Mammary epithelial cell (primary cell): ENCODE results near the gene MAGEF1.

Experiments
- EZH2 ChIP-seq: IDR thresholded peaks from 2 replicates; pipeline ENCODE4 v1.6.1; 2012; ENCODE audit warnings: low read length, inconsistent platforms, borderline replicate concordance
- TF ChIP-seq, protein P1 (sequence below), 2 donors: IDR thresholded peaks in 1 of 2; conservative IDR thresholded peaks in 1 of 2; 2 replicates each; pipeline ENCODE4 v1.5.1; 2011 to 2012; ENCODE audit warnings: inconsistent platforms in 2 of 2, low read length in 2 of 2, mild to moderate bottlenecking in 2 of 2, control low read depth in 1 of 2, low read depth in 1 of 2; ENCODE audit not compliant: insufficient read depth in 1 of 2; ENCODE audit errors: extremely low read depth in 1 of 2

DNA sequence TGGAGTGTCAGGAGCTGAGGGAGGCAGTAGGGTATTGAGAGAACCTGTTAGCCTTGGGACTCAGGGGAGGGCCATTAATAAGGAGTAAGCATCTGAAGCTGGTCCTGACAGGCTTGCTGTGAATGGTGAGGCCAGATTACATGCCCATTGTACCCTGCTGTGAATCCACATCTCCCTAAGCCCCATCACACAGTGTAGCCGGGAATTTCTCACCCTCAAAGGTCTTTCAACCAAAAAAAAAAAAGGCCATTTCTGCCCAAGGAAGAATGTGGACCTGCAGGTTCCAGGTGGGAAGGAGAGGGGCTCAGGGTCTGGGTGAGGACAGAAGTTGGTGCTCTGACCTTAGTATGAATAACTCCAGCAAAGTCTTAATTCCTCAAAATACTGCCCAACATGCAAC, 37.2 kb downstream of the MAGEF1 start:
- TF ChIP-seq, protein P1, sequence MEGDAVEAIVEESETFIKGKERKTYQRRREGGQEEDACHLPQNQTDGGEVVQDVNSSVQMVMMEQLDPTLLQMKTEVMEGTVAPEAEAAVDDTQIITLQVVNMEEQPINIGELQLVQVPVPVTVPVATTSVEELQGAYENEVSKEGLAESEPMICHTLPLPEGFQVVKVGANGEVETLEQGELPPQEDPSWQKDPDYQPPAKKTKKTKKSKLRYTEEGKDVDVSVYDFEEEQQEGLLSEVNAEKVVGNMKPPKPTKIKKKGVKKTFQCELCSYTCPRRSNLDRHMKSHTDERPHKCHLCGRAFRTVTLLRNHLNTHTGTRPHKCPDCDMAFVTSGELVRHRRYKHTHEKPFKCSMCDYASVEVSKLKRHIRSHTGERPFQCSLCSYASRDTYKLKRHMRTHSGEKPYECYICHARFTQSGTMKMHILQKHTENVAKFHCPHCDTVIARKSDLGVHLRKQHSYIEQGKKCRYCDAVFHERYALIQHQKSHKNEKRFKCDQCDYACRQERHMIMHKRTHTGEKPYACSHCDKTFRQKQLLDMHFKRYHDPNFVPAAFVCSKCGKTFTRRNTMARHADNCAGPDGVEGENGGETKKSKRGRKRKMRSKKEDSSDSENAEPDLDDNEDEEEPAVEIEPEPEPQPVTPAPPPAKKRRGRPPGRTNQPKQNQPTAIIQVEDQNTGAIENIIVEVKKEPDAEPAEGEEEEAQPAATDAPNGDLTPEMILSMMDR (conservative IDR thresholded peaks at IDR 0.05 in 1 of 2, IDR thresholded peaks at IDR 0.05 in 1 of 2; ENCODE audit: extremely low read depth in 1 of 2, insufficient read depth in 1 of 2, low read depth in 1 of 2, low read length in 2 of 2) = no peak
- no peak for TF ChIP-seq EZH2
